ENCODE measurements around the gene RALGAPA2.

DNA sequence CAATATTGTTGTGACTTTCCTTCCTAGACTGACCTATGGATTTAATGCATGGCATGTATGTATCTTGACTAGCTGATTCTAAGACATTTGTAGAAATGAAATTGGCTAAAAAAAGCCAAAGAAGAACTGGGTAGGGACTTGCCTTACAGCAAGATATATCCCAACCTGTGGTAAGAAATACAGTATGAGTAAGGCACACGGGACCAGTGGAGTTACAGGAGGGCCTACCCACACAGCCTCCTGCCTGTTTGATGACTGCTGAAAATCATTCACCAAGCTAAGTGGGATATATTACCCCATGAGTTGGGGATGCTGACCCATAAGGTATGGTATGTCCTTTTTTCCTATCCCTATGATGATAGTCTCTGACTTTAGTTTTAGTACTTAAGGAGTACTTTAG lies 232.3 kb downstream of the RALGAPA2 start:
- TF ChIP-seq, protein P1, sequence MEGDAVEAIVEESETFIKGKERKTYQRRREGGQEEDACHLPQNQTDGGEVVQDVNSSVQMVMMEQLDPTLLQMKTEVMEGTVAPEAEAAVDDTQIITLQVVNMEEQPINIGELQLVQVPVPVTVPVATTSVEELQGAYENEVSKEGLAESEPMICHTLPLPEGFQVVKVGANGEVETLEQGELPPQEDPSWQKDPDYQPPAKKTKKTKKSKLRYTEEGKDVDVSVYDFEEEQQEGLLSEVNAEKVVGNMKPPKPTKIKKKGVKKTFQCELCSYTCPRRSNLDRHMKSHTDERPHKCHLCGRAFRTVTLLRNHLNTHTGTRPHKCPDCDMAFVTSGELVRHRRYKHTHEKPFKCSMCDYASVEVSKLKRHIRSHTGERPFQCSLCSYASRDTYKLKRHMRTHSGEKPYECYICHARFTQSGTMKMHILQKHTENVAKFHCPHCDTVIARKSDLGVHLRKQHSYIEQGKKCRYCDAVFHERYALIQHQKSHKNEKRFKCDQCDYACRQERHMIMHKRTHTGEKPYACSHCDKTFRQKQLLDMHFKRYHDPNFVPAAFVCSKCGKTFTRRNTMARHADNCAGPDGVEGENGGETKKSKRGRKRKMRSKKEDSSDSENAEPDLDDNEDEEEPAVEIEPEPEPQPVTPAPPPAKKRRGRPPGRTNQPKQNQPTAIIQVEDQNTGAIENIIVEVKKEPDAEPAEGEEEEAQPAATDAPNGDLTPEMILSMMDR (conservative IDR thresholded peaks at IDR 0.05; ENCODE audit: low read length), result no peak
- no peak for TF ChIP-seq EZH2phosphoT487 (IDR thresholded peaks at IDR 0.05; ENCODE audit: borderline replicate concordance)
